Immature natural killer cell (primary cell): Measurements from ENCODE around the gene PCSK2. TPM values are rescaled to one million over a fixed set of nuclear protein-coding genes. Genes with fewer than 3 reads are reported as not detected.

ENCODE experiments used
- DNase-seq, 3 donors: peaks; one replicate each; pipeline ENCODE4 v3.0.0; 2022; ENCODE audit warnings: mixed read lengths in 1 of 3
- H3K27ac Mint-ChIP-seq, 6 donors: one replicate each; pipeline ENCODE4 v1.8.0; 2020; ENCODE audit warnings: mixed read lengths in 6 of 6, mild to moderate bottlenecking in 5 of 6, inconsistent platforms in 4 of 6, moderate library complexity in 3 of 6
- H3K27me3 Mint-ChIP-seq, 3 donors: one replicate each; pipeline ENCODE4 v1.8.0; 2020 to 2021; ENCODE audit warnings: low read depth in 3 of 3, mild to moderate bottlenecking in 3 of 3, mixed read lengths in 3 of 3, moderate library complexity in 3 of 3, inconsistent platforms in 1 of 3
- H3K36me3 Mint-ChIP-seq, 3 donors: one replicate each; pipeline ENCODE4 v1.8.0; 2020; ENCODE audit warnings: mixed read lengths in 3 of 3, inconsistent platforms in 2 of 3, mild to moderate bottlenecking in 2 of 3
- H3K4me1 Mint-ChIP-seq, 2 donors: one replicate each; pipeline ENCODE4 v1.8.0; 2020; ENCODE audit warnings: inconsistent platforms in 2 of 2, mild to moderate bottlenecking in 2 of 2, mixed read lengths in 2 of 2, moderate library complexity in 1 of 2
- H3K4me3 Mint-ChIP-seq, 5 donors: one replicate each; pipeline ENCODE4 v1.8.0; 2020; ENCODE audit warnings: mild to moderate bottlenecking in 5 of 5, mixed read lengths in 5 of 5, inconsistent platforms in 3 of 5, moderate library complexity in 3 of 5
- H3K9me3 Mint-ChIP-seq, 6 donors: one replicate each; pipeline ENCODE4 v1.8.0; 2020; ENCODE audit warnings: mild to moderate bottlenecking in 6 of 6, mixed read lengths in 6 of 6, inconsistent platforms in 4 of 6, moderate library complexity in 3 of 6
- polyA plus RNA-seq, 3 donors: library from polyadenylated mRNA; unstranded; fragments of 300-500 nt; fragmentation: Illumina TruSeq; gene quantifications; one replicate each; pipeline ENCODE4 v1.2.3, GENCODE V29; 2021

Gene PCSK2
- polyA plus RNA-seq, 3 donors from 2014 or later, result not detected

- Mint-ChIP-seq H3K27me3 (peaks cover 5 to 8% (median 6%) of the 10 kb centered on the region in 3 donors), H3K4me3 (no peak overlapping the region), H3K9me3 (peaks cover 0 to 5% (median 0%) of the 10 kb centered on the region in 6 donors), H3K36me3 (no peaks in the 10 kb centered on the region), H3K27ac (no peak overlapping the region), H3K4me1 (no peaks in the 10 kb centered on the region)
- no peak for DNase-seq
These were observed 146.1 kb downstream of the PCSK2 start for GRCh38 chr20:17372806-17373440.

- no peaks in the 10 kb centered on the region for H3K4me1 Mint-ChIP-seq
- peaks cover 0 to 5% (median 0%) of the 10 kb centered on the region in 6 donors for H3K9me3 Mint-ChIP-seq
- no peak overlapping the region for H3K27ac Mint-ChIP-seq
- no peak overlapping the region for H3K4me3 Mint-ChIP-seq
- peaks cover 7 to 8% (median 7%) of the 10 kb centered on the region in 3 donors for H3K27me3 Mint-ChIP-seq
- H3K36me3 Mint-ChIP-seq, result no peaks in the 10 kb centered on the region
- DNase-seq, result no peak
These were observed 147.2 kb downstream of the PCSK2 start for GRCh38 chr20:17374086-17374485.

DNA sequence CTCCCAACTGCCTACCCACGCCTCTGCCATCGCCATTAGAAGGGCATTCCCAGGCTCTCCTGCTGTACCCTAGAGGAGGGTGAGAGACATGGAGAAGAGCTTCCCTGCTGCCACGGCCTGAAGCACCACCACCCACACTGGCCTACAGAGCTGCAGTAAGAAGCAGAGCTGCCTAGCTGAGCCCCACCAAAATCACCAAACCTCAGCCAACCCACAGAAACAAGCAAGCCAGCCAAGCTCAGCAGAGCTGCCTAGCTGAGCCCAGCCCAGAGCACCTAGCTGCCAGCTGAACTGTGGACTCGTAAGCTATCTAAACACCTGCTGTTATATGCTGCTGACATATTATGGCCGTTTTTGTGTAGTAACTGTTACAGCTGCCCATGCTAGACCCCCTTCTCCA, 149.2 kb downstream of the PCSK2 start:
- Mint-ChIP-seq H3K27me3 (peaks cover 8 to 9% (median 9%) of the 10 kb centered on the region in 3 donors), H3K27ac (no peak overlapping the region), H3K4me3 (no peak overlapping the region), H3K36me3 (no peaks in the 10 kb centered on the region), H3K9me3 (peaks cover 0 to 3% (median 0%) of the 10 kb centered on the region in 6 donors), H3K4me1 (no peaks in the 10 kb centered on the region)
- no peak for DNase-seq

GRCh38 chr20:17377231-17377630, 150.4 kb downstream of the PCSK2 start:
- peaks cover 8 to 9% (median 9%) of the 10 kb centered on the region in 3 donors for H3K27me3 Mint-ChIP-seq
- H3K4me1 Mint-ChIP-seq, result no peaks in the 10 kb centered on the region
- no peak overlapping the region for H3K27ac Mint-ChIP-seq
- H3K9me3 Mint-ChIP-seq, result peaks cover 0 to 3% (median 0%) of the 10 kb centered on the region in 6 donors
- no peaks in the 10 kb centered on the region for H3K36me3 Mint-ChIP-seq
- H3K4me3 Mint-ChIP-seq, result no peak overlapping the region
- no peak for DNase-seq

GRCh38 chr20:17379651-17380050, 152.8 kb downstream of the PCSK2 start:
- no peak for DNase-seq
- Mint-ChIP-seq H3K27me3 (peaks cover 1 to 5% (median 3%) of the 10 kb centered on the region in 3 donors), H3K9me3 (peaks cover 0 to 3% (median 0%) of the 10 kb centered on the region in 6 donors), H3K36me3 (no peaks in the 10 kb centered on the region), H3K27ac (no peak overlapping the region), H3K4me3 (no peak overlapping the region), H3K4me1 (no peaks in the 10 kb centered on the region)

DNA sequence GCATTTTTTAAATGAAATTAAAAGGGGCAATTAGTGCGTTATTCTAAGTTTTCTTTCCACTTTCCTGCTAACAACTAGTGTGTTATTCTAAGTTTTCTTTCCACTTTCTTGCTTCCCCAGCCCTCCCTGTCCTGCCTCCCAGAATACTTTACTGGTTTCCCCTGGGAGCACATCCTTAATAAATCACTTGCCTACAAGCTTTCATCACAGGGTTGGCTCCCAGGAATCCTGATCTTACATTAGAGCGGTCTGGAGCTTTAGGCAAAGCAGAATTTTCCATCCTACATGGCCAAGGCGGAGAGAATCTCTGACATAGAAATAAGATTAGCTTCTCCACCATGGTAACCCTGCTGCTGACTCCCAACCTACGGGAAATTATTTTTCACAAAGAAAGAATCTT, 154.0 kb downstream of the PCSK2 start:
- H3K4me3 Mint-ChIP-seq, result no peak overlapping the region
- no peaks in the 10 kb centered on the region for H3K9me3 Mint-ChIP-seq
- no peaks in the 10 kb centered on the region for H3K4me1 Mint-ChIP-seq
- DNase-seq, result no peak
- H3K36me3 Mint-ChIP-seq, result no peaks in the 10 kb centered on the region
- H3K27me3 Mint-ChIP-seq, result peaks cover 1 to 4% (median 3%) of the 10 kb centered on the region in 3 donors
- no peak overlapping the region for H3K27ac Mint-ChIP-seq

- Mint-ChIP-seq H3K27me3 (peaks cover 1 to 4% (median 3%) of the 10 kb centered on the region in 3 donors), H3K4me1 (no peaks in the 10 kb centered on the region), H3K4me3 (no peak overlapping the region), H3K9me3 (no peaks in the 10 kb centered on the region), H3K27ac (no peak overlapping the region), H3K36me3 (no peaks in the 10 kb centered on the region)
- DNase-seq, result no peak
These were observed 154.9 kb downstream of the PCSK2 start for GRCh38 chr20:17381724-17382123.

DNA sequence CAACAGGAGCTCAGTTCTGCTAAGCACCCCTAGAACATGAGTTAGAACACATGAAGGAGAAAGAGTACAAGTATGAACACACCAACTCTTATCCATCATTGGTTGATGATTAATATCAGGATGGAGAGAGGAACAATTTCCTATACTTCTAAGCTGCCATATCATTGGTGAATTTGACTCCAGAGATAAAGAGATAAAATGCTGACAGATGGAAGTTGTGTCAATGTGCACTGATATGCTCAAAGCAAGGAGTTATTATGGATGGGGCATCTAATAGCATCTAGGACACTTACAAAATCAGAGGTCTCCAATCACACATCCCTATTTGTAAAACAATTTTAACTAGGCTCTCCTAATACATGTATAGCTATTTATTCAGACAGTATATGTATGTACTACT, 159.0 kb downstream of the PCSK2 start:
- Mint-ChIP-seq H3K4me1 (no peaks in the 10 kb centered on the region), H3K9me3 (no peaks in the 10 kb centered on the region), H3K36me3 (no peaks in the 10 kb centered on the region), H3K27ac (no peak overlapping the region), H3K27me3 (peaks cover 0 to 3% (median 2%) of the 10 kb centered on the region in 3 donors), H3K4me3 (no peak overlapping the region)
- DNase-seq, result no peak

- Mint-ChIP-seq H3K9me3 (no peaks in the 10 kb centered on the region), H3K36me3 (no peaks in the 10 kb centered on the region), H3K4me1 (no peaks in the 10 kb centered on the region), H3K27me3 (peaks cover 0 to 15% (median 5%) of the 10 kb centered on the region in 3 donors), H3K27ac (no peak overlapping the region), H3K4me3 (no peak overlapping the region)
- no peak for DNase-seq
These were observed 163.8 kb downstream of the PCSK2 start for GRCh38 chr20:17390655-17391054.

DNA sequence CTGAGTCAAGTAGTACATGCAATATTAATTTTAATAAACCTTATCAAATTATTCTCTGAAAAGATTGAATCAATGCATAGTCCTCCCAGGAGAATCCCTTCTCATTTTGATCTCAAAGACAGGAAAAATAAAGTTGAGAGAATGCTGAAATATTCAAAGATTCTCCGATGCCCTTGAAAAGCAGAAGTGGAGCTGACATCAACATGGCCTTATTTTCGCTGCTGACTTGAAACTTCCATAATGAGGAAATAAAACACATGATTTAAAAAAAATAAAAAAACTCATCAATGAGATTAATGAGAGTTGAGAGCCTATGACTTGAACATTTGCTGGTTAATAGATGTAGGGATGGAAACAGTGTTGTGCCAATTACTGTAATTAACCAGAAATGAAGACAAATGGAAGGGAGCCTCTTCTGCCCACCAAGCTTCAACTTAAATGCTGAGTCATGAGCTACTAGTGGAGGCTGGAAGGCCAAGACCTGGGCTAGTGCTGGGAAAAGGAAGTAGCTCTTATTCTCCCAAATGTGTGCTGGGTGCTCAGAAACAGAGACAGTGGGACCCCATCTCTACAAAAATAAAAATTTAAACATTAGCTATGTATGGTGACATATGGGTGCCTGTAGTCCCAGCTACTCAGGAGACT, 164.4 kb downstream of the PCSK2 start:
- Mint-ChIP-seq H3K4me3 (no peak overlapping the region), H3K27ac (no peak overlapping the region), H3K9me3 (no peaks in the 10 kb centered on the region), H3K4me1 (no peaks in the 10 kb centered on the region), H3K27me3 (peaks cover 0 to 15% (median 5%) of the 10 kb centered on the region in 3 donors), H3K36me3 (no peaks in the 10 kb centered on the region)
- DNase-seq, result no peak

- H3K27me3 Mint-ChIP-seq, result peaks cover 0 to 16% (median 11%) of the 10 kb centered on the region in 3 donors
- no peak for DNase-seq
- no peak overlapping the region for H3K27ac Mint-ChIP-seq
- H3K4me3 Mint-ChIP-seq, result no peak overlapping the region
- H3K4me1 Mint-ChIP-seq, result no peaks in the 10 kb centered on the region
- no peaks in the 10 kb centered on the region for H3K36me3 Mint-ChIP-seq
- H3K9me3 Mint-ChIP-seq, result peaks cover 0 to 1% (median 0%) of the 10 kb centered on the region in 6 donors
These were observed 167.6 kb downstream of the PCSK2 start for GRCh38 chr20:17394411-17394810.

GRCh38 chr20:17395729-17396128, 168.9 kb downstream of the PCSK2 start:
- Mint-ChIP-seq H3K36me3 (no peaks in the 10 kb centered on the region), H3K4me1 (no peaks in the 10 kb centered on the region), H3K27me3 (peaks cover 0 to 16% (median 11%) of the 10 kb centered on the region in 3 donors), H3K9me3 (peaks cover 0 to 3% (median 0%) of the 10 kb centered on the region in 6 donors), H3K27ac (no peak overlapping the region), H3K4me3 (no peak overlapping the region)
- no peak for DNase-seq

GRCh38 chr20:17399303-17399985, 172.6 kb downstream of the PCSK2 start:
- peaks cover 0 to 10% (median 4%) of the 10 kb centered on the region in 3 donors for H3K27me3 Mint-ChIP-seq
- no peaks in the 10 kb centered on the region for H3K4me1 Mint-ChIP-seq
- H3K9me3 Mint-ChIP-seq, result peaks cover 0 to 3% (median 0%) of the 10 kb centered on the region in 6 donors
- DNase-seq, result no peak
- no peak overlapping the region for H3K4me3 Mint-ChIP-seq
- H3K36me3 Mint-ChIP-seq, result no peaks in the 10 kb centered on the region
- no peak overlapping the region for H3K27ac Mint-ChIP-seq

- H3K4me1 Mint-ChIP-seq, result no peaks in the 10 kb centered on the region
- H3K4me3 Mint-ChIP-seq, result no peak overlapping the region
- H3K9me3 Mint-ChIP-seq, result peaks cover 0 to 2% (median 0%) of the 10 kb centered on the region in 6 donors
- H3K36me3 Mint-ChIP-seq, result no peaks in the 10 kb centered on the region
- DNase-seq, result no peak
- H3K27ac Mint-ChIP-seq, result no peak overlapping the region
- H3K27me3 Mint-ChIP-seq, result peaks cover 0 to 4% (median 2%) of the 10 kb centered on the region in 3 donors
These were observed 176.6 kb downstream of the PCSK2 start for GRCh38 chr20:17403461-17403860.
